ENCODE results near the gene CHST11.

- TF ChIP-seq POLR2A (IDR thresholded peaks at IDR 0.05; ENCODE audit: low read depth, low read length) (no peak), CTCF (conservative IDR thresholded peaks at IDR 0.05; ENCODE audit: low read depth, low read length) (no peak), RFX5 (IDR thresholded peaks at IDR 0.05; ENCODE audit: low read depth, low read length) (no peak)
Measured at GRCh38 chr12:104748356-104748755, 291.6 kb downstream of the CHST11 start.
